Neural cell (in vitro differentiated cells): ENCODE results near the gene PGLYRP1.

ENCODE experiments used
- CTCF ChIP-seq: fragments of 450-650 bp; IDR thresholded peaks from 2 replicates; pipeline ENCODE4 v1.5.1; 2014; ENCODE audit warnings: antibody characterized with exemption, mild to moderate bottlenecking, moderate library complexity; ENCODE audit not compliant: poor library complexity, severe bottlenecking
- EP300 ChIP-seq: fragments of 450-650 bp; conservative IDR thresholded peaks from 2 replicates; pipeline ENCODE4 v1.6.1; 2014; ENCODE audit warnings: antibody characterized with exemption, mild to moderate bottlenecking, moderate library complexity; ENCODE audit not compliant: poor library complexity, severe bottlenecking
- EZH2 ChIP-seq: fragments of 200-600, 300-800 bp; shearing (Covaris generic), sonication (generic); IDR thresholded peaks from 2 replicates; pipeline ENCODE4 v1.6.1; 2014; ENCODE audit warnings: antibody characterized with exemption, low read length, borderline replicate concordance, mild to moderate bottlenecking; ENCODE audit not compliant: insufficient read depth, poor library complexity, severe bottlenecking
- MXI1 ChIP-seq: fragments of 450-650 bp; conservative IDR thresholded peaks from 2 replicates; pipeline ENCODE4 v1.6.1; 2014; ENCODE audit warnings: antibody characterized with exemption, mild to moderate bottlenecking; ENCODE audit not compliant: poor library complexity, severe bottlenecking
- POLR2AphosphoS5 ChIP-seq: IDR thresholded peaks from 2 replicates; pipeline ENCODE4 v1.6.1; 2012
- RAD21 ChIP-seq: fragments of 450-650 bp; conservative IDR thresholded peaks from 2 replicates; pipeline ENCODE4 v1.6.1; 2014; ENCODE audit warnings: antibody characterized with exemption, mild to moderate bottlenecking, moderate library complexity
- REST ChIP-seq: IDR thresholded peaks from 2 replicates; pipeline ENCODE4 v1.6.1; 2012; ENCODE audit warnings: borderline replicate concordance
- SMC3 ChIP-seq: fragments of 450-650 bp; conservative IDR thresholded peaks from 2 replicates; pipeline ENCODE4 v1.6.1; 2014; ENCODE audit warnings: antibody characterized with exemption, mild to moderate bottlenecking, moderate library complexity; ENCODE audit not compliant: poor library complexity
- TAF1 ChIP-seq: IDR thresholded peaks from 2 replicates; pipeline ENCODE4 v1.6.1; 2012; ENCODE audit warnings: low read depth

GRCh38 chr19:45973553-45974338 is 49.1 kb downstream of the PGLYRP1 start, which contains the start of gene NOVA2:
- TF ChIP-seq CTCF, result no peak
- TF ChIP-seq REST, result peak; percentile 41
- peak; percentile 37 for TF ChIP-seq SMC3
- no peak for TF ChIP-seq EZH2
- no peak for TF ChIP-seq EP300
- TF ChIP-seq MXI1, result peak; percentile 44
- peak; percentile 87 for TF ChIP-seq TAF1
- TF ChIP-seq RAD21, result peak; percentile 24
- TF ChIP-seq POLR2AphosphoS5, result peak; percentile 89
